HL-60/S4 (cell line): Measurements from ENCODE around the gene IER2.

Experiments used
- in situ Hi-C: fragments of 300-500 bp; cut with MboI; formaldehyde crosslinking; loops from 2 replicates; pipeline ENCODE4 v1.14.3; 2022; ENCODE audit warnings: low sequenced_read_pairs

Gene IER2

GRCh38 chr19:13150187-13150930, at the start of gene IER2, which contains the start of gene STX10:
IER2 (plus strand) TSS chr19:13150411; CDS start chr19:13153187, 2,776 bp downstream.
STX10 (minus strand) TSS chr19:13150375; CDS start chr19:13150173, 202 bp downstream.
- in situ Hi-C loops = no loop called here

DNA sequence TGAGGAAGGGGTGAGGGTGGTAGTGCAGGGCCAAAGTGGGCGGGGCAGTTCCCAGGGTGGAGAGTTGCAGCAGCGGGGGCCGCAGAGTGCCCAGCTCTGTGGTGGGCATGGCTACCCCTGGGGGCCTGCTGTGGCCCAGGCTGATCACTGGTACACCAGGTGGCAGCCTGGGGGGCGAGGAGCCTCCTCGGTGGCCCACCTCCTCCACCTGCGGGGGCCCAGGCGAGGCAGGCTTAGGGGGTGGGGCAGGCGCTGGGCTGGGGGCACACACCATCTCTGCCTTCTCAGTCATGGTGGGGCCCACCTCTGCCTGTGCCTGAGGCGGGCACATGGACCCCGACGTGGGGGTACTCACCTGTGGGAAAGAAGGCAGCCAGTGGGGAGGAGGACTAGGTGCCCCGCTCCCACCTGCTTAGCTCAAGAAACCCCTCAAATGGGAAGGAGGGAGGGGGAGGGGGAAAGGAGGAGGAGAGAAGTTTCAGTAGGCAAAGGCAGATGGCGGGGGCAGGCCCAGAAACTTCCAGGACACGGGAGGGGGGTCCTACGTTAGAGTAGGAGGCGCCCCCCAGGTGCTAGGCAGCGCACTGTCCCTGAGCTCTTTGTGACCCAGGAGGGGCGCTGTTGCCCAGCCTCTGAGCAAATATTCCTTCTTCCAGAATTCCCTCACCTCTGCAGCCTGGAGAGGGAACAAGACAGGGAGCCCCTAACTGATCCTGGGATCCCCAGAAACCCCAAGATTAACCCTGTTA, 49.2 kb upstream of the IER2 start:
- in situ Hi-C loops = no loop called here

DNA sequence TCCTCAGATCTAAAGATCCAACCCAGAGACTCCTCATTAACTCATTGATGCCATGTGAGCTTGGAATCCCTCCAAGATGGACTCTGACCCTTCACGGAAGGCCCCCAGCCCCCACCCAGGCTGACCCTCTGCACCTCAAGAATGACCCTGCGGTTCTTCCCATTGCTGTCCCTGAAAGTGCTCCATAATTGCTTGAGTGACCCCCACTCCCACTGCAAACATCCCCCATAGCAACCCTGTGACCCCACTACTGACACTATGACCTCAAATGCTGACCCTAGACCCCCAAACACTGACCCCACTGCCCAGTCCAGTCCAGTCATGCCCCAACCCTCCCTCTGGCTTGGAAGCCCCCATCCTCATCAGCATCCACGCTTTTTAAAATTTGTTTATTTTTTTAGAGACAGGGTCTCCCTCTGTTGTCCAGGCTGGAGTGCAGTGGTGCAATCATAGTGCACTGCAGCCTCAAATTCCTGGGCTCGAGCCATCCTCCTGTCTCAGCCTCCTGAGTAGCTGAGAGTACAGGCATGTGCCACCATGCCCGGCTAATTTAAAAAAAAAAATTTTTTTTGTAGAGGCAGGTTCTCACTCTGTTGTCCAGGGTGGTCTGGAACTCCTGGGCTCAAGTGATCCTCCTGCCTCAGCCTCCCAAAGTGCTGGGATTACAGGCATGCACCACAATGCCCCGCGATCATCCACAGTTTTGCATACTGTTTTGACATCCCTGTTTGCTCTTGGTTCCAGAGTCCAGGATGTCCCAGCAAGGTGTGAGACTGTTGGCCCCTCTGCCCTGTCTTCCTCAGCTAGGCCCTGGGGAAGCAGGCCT, 48.4 kb upstream of the IER2 start:
- in situ Hi-C loops = no loop called here

GRCh38 chr19:13102416-13102665, 47.9 kb upstream of the IER2 start:
- in situ Hi-C loops = no loop called here

DNA sequence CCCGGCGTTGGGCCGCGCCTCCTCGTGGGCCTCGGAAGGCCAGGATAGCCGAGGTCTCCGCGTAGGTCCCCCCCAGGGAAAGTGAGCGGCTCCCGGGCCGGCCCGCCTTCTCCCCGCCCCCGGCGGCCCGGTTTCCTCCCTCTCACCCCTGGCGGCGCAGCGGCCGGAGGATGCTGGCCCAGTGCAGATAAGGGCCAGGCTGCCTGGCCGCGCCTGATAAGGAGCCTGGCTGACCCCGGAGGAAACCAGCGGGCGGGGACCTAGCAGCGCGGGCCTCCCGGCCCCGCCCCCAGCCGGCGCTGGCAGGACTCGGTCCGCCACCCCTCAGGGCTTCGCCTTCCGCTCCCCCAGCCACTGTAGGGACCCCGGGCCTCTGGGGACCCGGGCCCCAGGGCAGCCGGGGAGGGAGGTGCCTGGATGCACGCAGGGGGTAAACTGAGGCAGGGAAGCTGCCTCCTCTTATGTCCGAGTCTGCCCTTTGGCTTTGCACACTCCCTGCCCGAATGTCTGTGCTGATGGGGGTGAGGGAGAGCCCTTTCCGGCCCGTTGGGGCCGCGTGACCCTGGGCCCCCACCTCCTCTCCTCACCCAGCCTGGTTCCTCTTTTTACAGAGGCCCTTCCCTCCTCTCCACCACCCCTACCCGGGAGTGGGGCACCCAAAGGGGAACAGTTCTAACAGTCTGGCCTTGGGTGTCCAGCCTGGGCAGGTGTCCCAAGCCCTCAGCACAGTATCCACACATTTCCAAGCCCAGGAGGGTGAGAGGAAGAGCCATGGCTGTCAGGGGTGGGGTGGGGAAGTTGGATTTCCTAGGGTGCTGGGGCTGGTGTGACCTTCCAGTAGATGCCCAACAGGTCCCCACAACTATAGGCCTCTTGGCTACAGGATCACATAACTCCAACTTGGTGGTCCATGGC, 47.3 kb upstream of the IER2 start, which contains the start of gene LYL1:
Gene LYL1 (minus strand): TSS at position 193 of the 915 bp plus-strand sequence. CDS start 1,687 bp downstream, outside the sequence.
- in situ Hi-C loops = no loop called here

- in situ Hi-C loops = no loop called here
Measured at GRCh38 chr19:13103581-13104359, 46.4 kb upstream of the IER2 start.

GRCh38 chr19:13104360-13104847, 45.8 kb upstream of the IER2 start:
- in situ Hi-C loops = no loop called here

DNA sequence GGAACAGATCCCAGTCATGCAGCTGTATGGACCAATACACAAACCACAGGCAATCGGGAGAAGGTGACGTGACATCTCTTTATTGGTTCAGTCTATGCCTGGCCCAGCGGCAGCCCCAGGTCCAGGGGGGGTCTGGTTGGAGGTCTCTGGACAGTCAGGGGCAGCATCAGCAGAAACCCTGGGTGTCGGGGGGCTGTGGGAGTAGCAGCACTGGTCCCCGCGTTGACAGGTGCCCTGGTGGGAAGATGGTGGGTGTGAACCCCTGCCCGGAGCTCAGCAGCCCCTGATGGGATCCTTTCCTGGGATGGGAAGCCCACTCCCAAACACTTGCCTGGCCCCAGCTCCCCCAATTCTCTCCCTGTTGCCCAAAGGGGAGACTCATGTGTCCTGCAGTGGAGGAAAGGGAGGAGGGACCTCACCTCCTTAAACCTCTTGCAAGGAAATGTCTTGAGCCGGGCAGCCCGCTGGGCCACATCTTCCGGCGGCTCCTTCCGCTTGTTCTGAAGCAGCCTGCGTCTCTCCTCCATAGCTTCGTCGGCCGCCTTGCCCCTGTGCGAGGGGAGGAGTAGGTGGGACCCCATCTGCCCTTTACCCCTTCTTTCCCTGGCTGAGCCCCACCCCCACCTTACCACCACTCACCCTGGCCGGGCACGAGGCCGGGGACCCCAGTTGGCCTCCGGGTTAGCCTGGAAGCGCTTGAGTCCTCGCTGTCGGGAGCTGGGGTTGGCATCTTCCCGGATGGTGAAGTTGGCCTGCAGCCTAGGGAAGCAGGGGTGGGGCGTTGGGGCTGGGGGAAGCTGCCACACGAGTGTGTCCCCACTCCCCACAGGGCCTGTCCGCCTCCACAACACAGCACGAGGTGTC, 45.1 kb upstream of the IER2 start:
- in situ Hi-C loops = no loop called here

GRCh38 chr19:13109361-13110098, 40.7 kb upstream of the IER2 start:
- in situ Hi-C loops = no loop called here

GRCh38 chr19:13110099-13110610, 40.1 kb upstream of the IER2 start:
- in situ Hi-C loops = no loop called here

- in situ Hi-C loops = no loop called here
Measured at GRCh38 chr19:13112555-13112954, 37.7 kb upstream of the IER2 start.

GRCh38 chr19:13115936-13116281, 34.3 kb upstream of the IER2 start:
- in situ Hi-C loops = no loop called here

GRCh38 chr19:13116282-13117175, 33.7 kb upstream of the IER2 start, which contains the start of gene TRMT1:
TRMT1 (minus strand) TSS chr19:13116740; CDS start chr19:13116399, 341 bp downstream.
- in situ Hi-C loops = no loop called here

DNA sequence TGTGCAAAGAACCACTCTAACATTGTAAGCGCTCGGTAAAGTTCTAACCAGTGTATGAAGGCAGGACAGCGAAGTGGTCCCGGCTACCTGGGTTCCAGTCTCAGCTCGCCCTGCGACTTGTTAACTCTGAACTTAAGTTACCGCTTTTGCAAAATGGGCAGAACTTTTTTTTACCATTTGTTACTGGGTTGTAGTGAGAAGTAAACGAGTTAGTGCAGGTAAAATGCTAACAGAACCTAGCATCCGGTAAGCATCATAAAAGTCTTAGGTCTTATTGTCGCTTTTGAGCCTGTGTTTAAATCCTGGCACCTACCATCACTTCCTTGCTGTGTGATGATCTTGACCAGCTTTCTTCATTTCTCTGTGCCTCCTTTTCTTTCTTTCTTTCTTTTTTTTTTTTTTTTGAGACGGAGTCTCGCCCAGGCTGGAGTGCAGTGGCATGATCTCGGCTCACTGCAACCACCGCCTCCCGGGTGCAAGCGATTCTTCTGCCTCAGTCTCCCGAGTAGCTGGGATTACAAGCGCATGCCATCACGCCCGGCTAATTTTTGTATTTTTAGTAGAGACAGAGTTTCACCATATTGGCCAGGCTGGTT, 32.9 kb upstream of the IER2 start:
- in situ Hi-C loops = no loop called here

GRCh38 chr19:13117772-13118423, 32.3 kb upstream of the IER2 start, which contains the start of gene NACC1:
NACC1 (plus strand) TSS chr19:13118264; CDS start chr19:13135208, 16,944 bp downstream.
- in situ Hi-C loops = no loop called here
